SK-N-SH (cell line): Measurements from ENCODE around the gene CT55.

ENCODE experiments used
- CTCF ChIP-seq: fragments of 200-600 bp; sonication (generic); IDR thresholded peaks from 2 replicates; pipeline ENCODE4 v1.6.1; 2017; ENCODE audit warnings: antibody characterized with exemption, mild to moderate bottlenecking, moderate library complexity
- EP300 ChIP-seq, 2 experiments: IDR thresholded peaks; 2 replicates each; pipeline versions ENCODE4 v1.4.0 to v1.6.1; 2012; ENCODE audit warnings: borderline replicate concordance in 1 of 2, low read depth in 1 of 2, low read length in 1 of 2
- EZH2phosphoT487 ChIP-seq: fragments of 200-600 bp; sonication (generic); IDR thresholded peaks from 2 replicates; pipeline ENCODE4 v1.6.1; 2017; ENCODE audit warnings: low read depth, mixed run types, mild to moderate bottlenecking, antibody characterized with exemption, moderate library complexity, borderline replicate concordance
- NRF1 ChIP-seq: IDR thresholded peaks from 2 replicates; pipeline ENCODE4 v1.6.1; 2012; ENCODE audit warnings: low read depth, mild to moderate bottlenecking, low read length
- SIN3A ChIP-seq: IDR thresholded peaks from 2 replicates; pipeline ENCODE4 v1.6.1; 2012; ENCODE audit warnings: low read depth, mild to moderate bottlenecking, low read length, moderate library complexity, borderline replicate concordance
- TAF1 ChIP-seq: IDR thresholded peaks from 2 replicates; pipeline ENCODE4 v1.6.1; 2012; ENCODE audit warnings: low read depth, mild to moderate bottlenecking, low read length, moderate library complexity, borderline replicate concordance
- USF2 ChIP-seq: fragments of 150-350 bp; IDR thresholded peaks from 2 replicates; pipeline ENCODE4 v1.6.1; 2017; ENCODE audit warnings: antibody characterized with exemption, low read length, low read depth, borderline replicate concordance
- YY1 ChIP-seq: IDR thresholded peaks from 2 replicates; pipeline ENCODE4 v1.4.0; 2012; ENCODE audit warnings: low read depth, mild to moderate bottlenecking
- ZBTB33 ChIP-seq: IDR thresholded peaks from 2 replicates; pipeline ENCODE4 v1.4.0; 2012; ENCODE audit warnings: low read depth, borderline replicate concordance
- TF ChIP-seq, protein P1 (sequence below): IDR thresholded peaks from 2 replicates; pipeline ENCODE4; 2012

GRCh38 chrX:135170877-135171519, at the start of gene CT55:
- no peak for TF ChIP-seq USF2
- no peak for TF ChIP-seq CTCF
- TF ChIP-seq EZH2phosphoT487, result no peak
- no peak for TF ChIP-seq ZBTB33
- no peak for TF ChIP-seq SIN3A
- TF ChIP-seq YY1, result no peak
- no peak for TF ChIP-seq TAF1
- TF ChIP-seq EP300 (IDR thresholded peaks at IDR 0.05; ENCODE audit: borderline replicate concordance in 1 of 2, low read depth in 1 of 2, low read length in 1 of 2), result no peak
- TF ChIP-seq, protein P1, sequence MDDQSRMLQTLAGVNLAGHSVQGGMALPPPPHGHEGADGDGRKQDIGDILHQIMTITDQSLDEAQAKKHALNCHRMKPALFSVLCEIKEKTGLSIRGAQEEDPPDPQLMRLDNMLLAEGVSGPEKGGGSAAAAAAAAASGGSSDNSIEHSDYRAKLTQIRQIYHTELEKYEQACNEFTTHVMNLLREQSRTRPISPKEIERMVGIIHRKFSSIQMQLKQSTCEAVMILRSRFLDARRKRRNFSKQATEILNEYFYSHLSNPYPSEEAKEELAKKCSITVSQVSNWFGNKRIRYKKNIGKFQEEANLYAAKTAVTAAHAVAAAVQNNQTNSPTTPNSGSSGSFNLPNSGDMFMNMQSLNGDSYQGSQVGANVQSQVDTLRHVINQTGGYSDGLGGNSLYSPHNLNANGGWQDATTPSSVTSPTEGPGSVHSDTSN, result no peak
- peak; percentile 28; the same call in 1 of the 2 replicates for TF ChIP-seq NRF1
